C4-2B (cell line): ENCODE data around the gene HPDL.

Experiments
- H3K27ac ChIP-seq: fragments of 450-650 bp; 2 replicates; pipeline ENCODE4 v1.5.1; 2017
- ZFX ChIP-seq: fragments of 450-650 bp; IDR thresholded peaks from 2 replicates; pipeline ENCODE4 v1.6.1; 2017
- TF ChIP-seq, protein P1 (sequence below): fragments of 450-650 bp; conservative IDR thresholded peaks from 2 replicates; pipeline ENCODE4 v1.5.1; 2017; ENCODE audit warnings: mild to moderate bottlenecking

HPDL gene

GRCh38 chr1:45348609-45348965 is 21.9 kb downstream of the HPDL start:
- peak overlapping the region; percentile 67 for H3K27ac ChIP-seq
- no peak for TF ChIP-seq ZFX
- TF ChIP-seq, protein P1, sequence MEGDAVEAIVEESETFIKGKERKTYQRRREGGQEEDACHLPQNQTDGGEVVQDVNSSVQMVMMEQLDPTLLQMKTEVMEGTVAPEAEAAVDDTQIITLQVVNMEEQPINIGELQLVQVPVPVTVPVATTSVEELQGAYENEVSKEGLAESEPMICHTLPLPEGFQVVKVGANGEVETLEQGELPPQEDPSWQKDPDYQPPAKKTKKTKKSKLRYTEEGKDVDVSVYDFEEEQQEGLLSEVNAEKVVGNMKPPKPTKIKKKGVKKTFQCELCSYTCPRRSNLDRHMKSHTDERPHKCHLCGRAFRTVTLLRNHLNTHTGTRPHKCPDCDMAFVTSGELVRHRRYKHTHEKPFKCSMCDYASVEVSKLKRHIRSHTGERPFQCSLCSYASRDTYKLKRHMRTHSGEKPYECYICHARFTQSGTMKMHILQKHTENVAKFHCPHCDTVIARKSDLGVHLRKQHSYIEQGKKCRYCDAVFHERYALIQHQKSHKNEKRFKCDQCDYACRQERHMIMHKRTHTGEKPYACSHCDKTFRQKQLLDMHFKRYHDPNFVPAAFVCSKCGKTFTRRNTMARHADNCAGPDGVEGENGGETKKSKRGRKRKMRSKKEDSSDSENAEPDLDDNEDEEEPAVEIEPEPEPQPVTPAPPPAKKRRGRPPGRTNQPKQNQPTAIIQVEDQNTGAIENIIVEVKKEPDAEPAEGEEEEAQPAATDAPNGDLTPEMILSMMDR, result no peak

DNA sequence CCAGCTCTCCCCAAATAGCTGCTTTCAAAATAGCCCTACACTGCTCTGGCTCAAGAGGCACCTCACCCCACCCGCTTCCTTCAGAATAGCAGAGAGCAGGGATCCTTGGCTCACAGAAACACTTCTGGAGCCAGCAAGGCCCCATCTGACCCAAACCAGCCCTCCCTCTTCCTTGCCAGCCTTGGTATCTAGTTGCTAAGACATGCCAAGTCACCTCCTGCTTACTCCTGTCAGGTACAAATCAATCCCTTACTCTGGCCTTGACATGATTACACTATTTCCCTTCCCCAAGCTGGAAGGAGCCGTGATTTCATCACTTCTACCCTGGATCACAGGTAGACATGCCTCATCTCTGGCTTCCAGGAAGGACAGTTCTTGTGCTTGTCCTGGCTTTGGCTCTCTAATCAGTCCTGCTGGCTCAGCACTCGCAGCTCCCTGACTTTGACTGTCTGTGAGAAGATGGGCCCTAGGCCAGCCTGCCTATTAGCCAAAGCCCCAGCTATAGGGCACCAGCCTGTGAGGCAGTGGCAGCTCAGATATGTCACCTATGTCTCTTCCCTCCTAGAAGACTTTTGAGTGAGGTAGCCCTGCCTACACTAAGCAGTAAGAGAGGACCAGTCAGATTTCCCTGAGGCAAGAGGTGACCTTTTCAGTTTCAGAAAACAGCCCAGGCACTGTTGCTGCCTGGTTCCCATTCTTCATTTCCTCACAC is 22.4 kb downstream of the HPDL start:
- H3K27ac ChIP-seq, result peak overlapping the region; percentile 67

GRCh38 chr1:45351508-45351907 is 24.8 kb downstream of the HPDL start:
- H3K27ac ChIP-seq, result no peak overlapping the region
- no peak for TF ChIP-seq ZFX
- TF ChIP-seq, protein P1, result no peak

More for the DNA sequence above, 22.4 kb downstream of the HPDL start:
- TF ChIP-seq ZFX, result no peak
- TF ChIP-seq, protein P1, result no peak

DNA sequence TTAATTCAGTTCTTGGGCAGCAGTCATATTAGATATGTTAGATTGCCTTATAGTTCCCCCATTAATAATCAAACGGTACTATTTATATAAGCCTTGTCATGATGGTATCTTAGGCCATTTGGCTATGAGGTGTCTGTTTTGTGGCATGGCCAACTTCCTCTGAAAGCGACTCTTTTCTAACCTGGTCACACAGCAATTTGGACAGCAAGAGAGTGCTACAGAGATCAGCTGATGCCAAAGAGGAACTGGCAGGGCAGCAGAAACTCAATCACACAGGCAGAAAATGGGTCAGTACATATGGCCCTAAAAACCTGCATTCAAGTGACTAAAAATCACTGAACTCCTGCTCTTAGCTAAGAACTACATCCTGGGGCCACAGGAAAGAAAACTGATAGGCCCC is 27.0 kb downstream of the HPDL start:
- TF ChIP-seq, protein P1, result no peak
- TF ChIP-seq ZFX, result no peak
- no peak overlapping the region for H3K27ac ChIP-seq

DNA sequence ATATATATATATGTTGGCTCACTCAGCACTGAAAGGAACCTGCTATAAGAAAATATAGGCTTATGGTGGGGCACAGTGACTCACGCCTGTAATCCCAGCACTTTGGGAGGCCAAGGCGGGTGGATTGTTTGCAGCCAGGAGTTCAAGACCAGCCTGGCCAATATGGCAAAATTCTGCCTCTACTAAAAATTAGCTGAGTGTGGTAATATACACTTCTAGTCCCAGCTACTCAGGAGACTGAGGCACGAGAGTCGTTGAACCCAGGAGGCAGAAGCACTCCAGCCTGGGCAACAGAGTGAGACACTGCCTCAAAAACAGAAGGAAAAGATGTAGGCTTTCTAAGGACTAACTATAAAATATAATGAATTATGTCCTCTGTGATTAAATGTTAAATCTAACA is 28.1 kb downstream of the HPDL start:
- TF ChIP-seq, protein P1, result no peak
- TF ChIP-seq ZFX, result no peak
- no peak overlapping the region for H3K27ac ChIP-seq

DNA sequence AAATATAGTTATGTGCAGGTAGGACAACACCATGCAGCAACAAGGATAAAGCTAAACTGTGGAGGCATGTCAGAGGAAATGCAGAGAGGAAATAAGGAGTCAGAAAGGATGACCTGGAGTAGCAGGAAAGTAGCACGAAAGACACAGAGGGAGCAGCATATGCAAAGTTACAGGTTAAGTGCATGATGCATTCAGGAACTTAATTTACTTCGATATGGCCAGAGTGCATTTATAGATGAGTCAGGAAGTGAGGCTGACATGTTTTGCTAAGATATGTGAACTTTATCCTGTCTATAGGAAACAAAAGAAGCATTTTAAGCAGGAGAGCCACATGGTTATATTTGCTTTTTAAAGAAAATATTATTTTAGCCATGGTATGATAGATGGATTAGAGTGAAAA is 29.0 kb downstream of the HPDL start:
- no peak overlapping the region for H3K27ac ChIP-seq
- TF ChIP-seq, protein P1, result no peak
- no peak for TF ChIP-seq ZFX

GRCh38 chr1:45356186-45356585 is 29.5 kb downstream of the HPDL start:
- no peak for TF ChIP-seq ZFX
- TF ChIP-seq, protein P1, result no peak
- no peak overlapping the region for H3K27ac ChIP-seq
